COLO829 (cell line): ENCODE measurements around the gene MTPN.

Experiments
- DNase-seq: peaks from one replicate; pipeline ENCODE4 v3.0.0; 2012; ENCODE audit warnings: low spot score

MTPN gene

GRCh38 chr7:135977007-135977741 lies at the start of gene MTPN:
Gene MTPN (minus strand): TSS chr7:135977359. CDS start chr7:135977100, 259 bp downstream.
- DNase-seq = peak; percentile 99

GRCh38 chr7:136026209-136026608 lies 49.0 kb upstream of the MTPN start:
- no peak for DNase-seq

GRCh38 chr7:136023134-136023869 lies 46.1 kb upstream of the MTPN start:
- no peak for DNase-seq

GRCh38 chr7:136020556-136020955 lies 43.4 kb upstream of the MTPN start:
- no peak for DNase-seq

GRCh38 chr7:136018104-136018503 lies 40.9 kb upstream of the MTPN start:
- no peak for DNase-seq

- DNase-seq = no peak
Observed at GRCh38 chr7:136016649-136017395, 39.7 kb upstream of the MTPN start.

- no peak for DNase-seq
Observed at GRCh38 chr7:136015638-136016037, 38.5 kb upstream of the MTPN start.

- no peak for DNase-seq
Observed at GRCh38 chr7:136014659-136015058, 37.5 kb upstream of the MTPN start.

GRCh38 chr7:136012238-136012637 lies 35.1 kb upstream of the MTPN start:
- DNase-seq = no peak

- peak; percentile 75 for DNase-seq
Observed at GRCh38 chr7:136009488-136010079, 32.4 kb upstream of the MTPN start.

GRCh38 chr7:136006208-136006607 lies 29.0 kb upstream of the MTPN start:
- DNase-seq = no peak

GRCh38 chr7:136004083-136004482 lies 26.9 kb upstream of the MTPN start:
- DNase-seq = no peak

- DNase-seq = no peak
Observed at GRCh38 chr7:136002802-136003201, 25.6 kb upstream of the MTPN start.

GRCh38 chr7:136000288-136000913 lies 23.2 kb upstream of the MTPN start:
- DNase-seq = no peak

GRCh38 chr7:135998081-135998480 lies 20.9 kb upstream of the MTPN start:
- DNase-seq = no peak

- no peak for DNase-seq
Observed at GRCh38 chr7:135995748-135996147, 18.6 kb upstream of the MTPN start.

GRCh38 chr7:135994466-135995205 lies 17.5 kb upstream of the MTPN start:
- DNase-seq = no peak

- no peak for DNase-seq
Observed at GRCh38 chr7:135993950-135994349, 16.8 kb upstream of the MTPN start.

GRCh38 chr7:135991906-135992305 lies 14.7 kb upstream of the MTPN start:
- DNase-seq = no peak

- no peak for DNase-seq
Observed at GRCh38 chr7:135991322-135991721, 14.2 kb upstream of the MTPN start.

- no peak for DNase-seq
Observed at GRCh38 chr7:135990258-135990657, 13.1 kb upstream of the MTPN start.
